ENCODE data around the gene EMID1. TPM values are rescaled to one million over a fixed set of nuclear protein-coding genes. Genes with fewer than 3 reads are reported as not detected.

Gene EMID1
- total RNA-seq, 1 donor from 2014 or later: 25.5 TPM

- TF ChIP-seq CTCF (IDR thresholded peaks at IDR 0.05; ENCODE audit: unreplicated experiment): no peak
- Mint-ChIP-seq H3K4me1 (ENCODE audit: unreplicated experiment) (no peaks in the 10 kb centered on the region), H3K27ac (ENCODE audit: unreplicated experiment) (no peak overlapping the region), H3K36me3 (ENCODE audit: low read depth, unreplicated experiment) (no peaks in the 10 kb centered on the region), H3K4me3 (ENCODE audit: unreplicated experiment) (no peak overlapping the region), H3K9me3 (ENCODE audit: unreplicated experiment) (no peaks in the 10 kb centered on the region), H3K27me3 (ENCODE audit: unreplicated experiment) (peaks cover 2% of the 10 kb centered on the region)
- no peak for DNase-seq (ENCODE audit: low spot score)
Observed at GRCh38 chr22:29183971-29184848, 21.5 kb upstream of the EMID1 start.

- Mint-ChIP-seq H3K9me3 (ENCODE audit: unreplicated experiment) (no peaks in the 10 kb centered on the region), H3K4me1 (ENCODE audit: unreplicated experiment) (no peaks in the 10 kb centered on the region), H3K36me3 (ENCODE audit: low read depth, unreplicated experiment) (no peaks in the 10 kb centered on the region), H3K27me3 (ENCODE audit: unreplicated experiment) (peaks cover 4% of the 10 kb centered on the region), H3K4me3 (ENCODE audit: unreplicated experiment) (no peak overlapping the region), H3K27ac (ENCODE audit: unreplicated experiment) (no peak overlapping the region)
- DNase-seq (ENCODE audit: low spot score): no peak
- TF ChIP-seq CTCF (IDR thresholded peaks at IDR 0.05; ENCODE audit: unreplicated experiment): no peak
Observed at GRCh38 chr22:29184849-29185490, 20.7 kb upstream of the EMID1 start.

GRCh38 chr22:29186302-29186701 is 19.4 kb upstream of the EMID1 start:
- H3K4me3 Mint-ChIP-seq (ENCODE audit: unreplicated experiment): no peak overlapping the region
- H3K36me3 Mint-ChIP-seq (ENCODE audit: low read depth, unreplicated experiment): no peaks in the 10 kb centered on the region
- H3K27me3 Mint-ChIP-seq (ENCODE audit: unreplicated experiment): peaks cover 5% of the 10 kb centered on the region
- TF ChIP-seq CTCF (IDR thresholded peaks at IDR 0.05; ENCODE audit: unreplicated experiment): no peak
- no peak for DNase-seq (ENCODE audit: low spot score)
- no peak overlapping the region for H3K27ac Mint-ChIP-seq (ENCODE audit: unreplicated experiment)
- no peaks in the 10 kb centered on the region for H3K9me3 Mint-ChIP-seq (ENCODE audit: unreplicated experiment)
- H3K4me1 Mint-ChIP-seq (ENCODE audit: unreplicated experiment): no peaks in the 10 kb centered on the region

- Mint-ChIP-seq H3K36me3 (ENCODE audit: low read depth, unreplicated experiment) (no peaks in the 10 kb centered on the region), H3K9me3 (ENCODE audit: unreplicated experiment) (no peaks in the 10 kb centered on the region), H3K4me1 (ENCODE audit: unreplicated experiment) (no peaks in the 10 kb centered on the region), H3K27ac (ENCODE audit: unreplicated experiment) (no peak overlapping the region), H3K4me3 (ENCODE audit: unreplicated experiment) (no peak overlapping the region), H3K27me3 (ENCODE audit: unreplicated experiment) (peaks cover 5% of the 10 kb centered on the region)
- no peak for TF ChIP-seq CTCF (IDR thresholded peaks at IDR 0.05; ENCODE audit: unreplicated experiment)
- DNase-seq (ENCODE audit: low spot score): no peak
Observed at GRCh38 chr22:29187831-29188230, 17.9 kb upstream of the EMID1 start.

GRCh38 chr22:29190051-29190450 is 15.6 kb upstream of the EMID1 start:
- Mint-ChIP-seq H3K27ac (ENCODE audit: unreplicated experiment) (no peak overlapping the region), H3K4me3 (ENCODE audit: unreplicated experiment) (no peak overlapping the region), H3K9me3 (ENCODE audit: unreplicated experiment) (no peaks in the 10 kb centered on the region), H3K36me3 (ENCODE audit: low read depth, unreplicated experiment) (no peaks in the 10 kb centered on the region), H3K4me1 (ENCODE audit: unreplicated experiment) (peaks cover 2% of the 10 kb centered on the region), H3K27me3 (ENCODE audit: unreplicated experiment) (peaks cover 3% of the 10 kb centered on the region)
- TF ChIP-seq CTCF (IDR thresholded peaks at IDR 0.05; ENCODE audit: unreplicated experiment): no peak
- DNase-seq (ENCODE audit: low spot score): no peak

Measured in endothelial cell (in vitro differentiated cells).